Body of pancreas (tissue), 4 donors: ENCODE data around the gene ARFGEF2. TPM values are rescaled to one million over a fixed set of nuclear protein-coding genes. Genes with fewer than 3 reads are reported as not detected.

Experiments used
- ATAC-seq: fragments of 150-250 bp; one replicate; pipeline ENCODE4 v1.9.1; 2016
- DNase-seq, 4 donors: peaks; one replicate each; pipeline ENCODE4 v3.0.0-alpha.2; 2019
- H3K27ac ChIP-seq, 4 donors: fragments of 200-600 bp; sonication (generic); 1 replicate in 3 of 4; 2 replicates in 1 of 4; pipeline versions ENCODE4 v1.5.1 to v1.6.1; 2016 to 2019; ENCODE audit warnings: mild to moderate bottlenecking in 1 of 4, mixed read lengths in 1 of 4, moderate library complexity in 1 of 4
- H3K27me3 ChIP-seq, 2 donors: fragments of 200-600 bp; sonication (generic); one replicate each; pipeline ENCODE4 v1.6.0; 2016; ENCODE audit warnings: mild to moderate bottlenecking in 1 of 2
- H3K36me3 ChIP-seq, 2 donors: fragments of 200-600 bp; sonication (generic); replicated peaks in 1 of 2; 2 replicates each; pipeline ENCODE4 v1.5.1; 2016; ENCODE audit warnings: low read depth in 2 of 2; ENCODE audit not compliant: insufficient read depth in 1 of 2
- H3K4me1 ChIP-seq: fragments of 200-600 bp; sonication (generic); one replicate; pipeline ENCODE4 v1.6.0; 2016
- H3K4me3 ChIP-seq, 2 donors: fragments of 200-600 bp; sonication (generic); 1 replicate in 1 of 2; 2 replicates in 1 of 2; pipeline ENCODE4 v1.5.1; 2016 to 2019
- H3K9me3 ChIP-seq, 3 donors: fragments of 200-600 bp; sonication (generic); 1 replicate in 2 of 3; 2 replicates in 1 of 3; pipeline ENCODE4 v1.5.1; 2016
- CTCF ChIP-seq, 7 experiments: fragments of 450-650 bp in 4 of 7; fragments of 200-600 bp in 3 of 7; sonication (generic) in 3 of 7; IDR thresholded peaks; one replicate each; pipeline ENCODE4 v1.5.1; 2016 to 2019; ENCODE audit warnings: antibody characterized with exemption in 7 of 7
- POLR2A ChIP-seq, 3 donors: fragments of 450-650 bp; IDR thresholded peaks; one replicate each; pipeline ENCODE4 v1.6.1; 2016; ENCODE audit warnings: antibody characterized with exemption in 3 of 3, mild to moderate bottlenecking in 2 of 3
- whole genome bisulfite sequencing, 2 donors: methylation state at CpG; one replicate each; pipeline ENCODE4 v1.1.5; 2017; 5-methylcytosine and 5-hydroxymethylcytosine counted together
- intact Hi-C: fragments of 100-400 bp; cut with DNase I; formaldehyde crosslinking; loops from one replicate; pipeline ENCODE4 v1.15.1; 2023
- total RNA-seq, 2 donors: library from RNA; depleted of rRNA; stranded (reverse); fragments of >200 nt; gene quantifications; one replicate each; pipeline ENCODE4 v1.1.0, GENCODE V29; 2016

The ARFGEF2 gene
- total RNA-seq, 2 donors from 2014 or later = 17.5 to 26.5 TPM

- no peak for TF ChIP-seq POLR2A (IDR thresholded peaks at IDR 0.05)
- no peak for TF ChIP-seq CTCF (IDR thresholded peaks at IDR 0.05)
- ATAC-seq (no peak), DNase-seq (no peak)
- WGBS, 2 donors = 48 to 67% methylated on average over 3 of the region's 3 CpGs
- no peak overlapping the region for H3K4me3 ChIP-seq
- no peak overlapping the region for H3K27ac ChIP-seq
- H3K36me3 ChIP-seq = no peaks in the 10 kb centered on the region
- H3K4me1 ChIP-seq = no peaks in the 10 kb centered on the region
- no peaks in the 10 kb centered on the region for H3K27me3 ChIP-seq
- no peaks in the 10 kb centered on the region for H3K9me3 ChIP-seq
- intact Hi-C loops = no loop called here
Observed at GRCh38 chr20:48892049-48892470, 29.5 kb upstream of the ARFGEF2 start.

- WGBS, 2 donors = 40 to 45% methylated on average over 2 of the region's 2 CpGs
Observed at GRCh38 chr20:48892891-48893290, 28.6 kb upstream of the ARFGEF2 start.

GRCh38 chr20:48893374-48893773 is 28.1 kb upstream of the ARFGEF2 start:
- intact Hi-C loops = no loop called here
- H3K36me3 ChIP-seq = no peaks in the 10 kb centered on the region
- H3K27ac ChIP-seq = no peak overlapping the region
- H3K4me3 ChIP-seq = no peak overlapping the region
- no peaks in the 10 kb centered on the region for H3K9me3 ChIP-seq
- TF ChIP-seq POLR2A (IDR thresholded peaks at IDR 0.05) = no peak
- no peak for TF ChIP-seq CTCF (IDR thresholded peaks at IDR 0.05)
- no peaks in the 10 kb centered on the region for H3K27me3 ChIP-seq
- DNase-seq = no peak
- H3K4me1 ChIP-seq = no peaks in the 10 kb centered on the region
- no peak for ATAC-seq

More at GRCh38 chr20:48892891-48893290, 28.6 kb upstream of the ARFGEF2 start:
- no peaks in the 10 kb centered on the region for H3K9me3 ChIP-seq
- H3K27me3 ChIP-seq = no peaks in the 10 kb centered on the region
- ATAC-seq (no peak), DNase-seq (no peak)
- H3K4me1 ChIP-seq = no peaks in the 10 kb centered on the region
- no peak overlapping the region for H3K27ac ChIP-seq
- no peaks in the 10 kb centered on the region for H3K36me3 ChIP-seq
- TF ChIP-seq CTCF (IDR thresholded peaks at IDR 0.05) = no peak
- intact Hi-C loops = no loop called here
- H3K4me3 ChIP-seq = no peak overlapping the region

- Histone ChIP-seq H3K27me3 (no peaks in the 10 kb centered on the region), H3K27ac (no peak overlapping the region), H3K9me3 (no peaks in the 10 kb centered on the region), H3K4me1 (no peaks in the 10 kb centered on the region), H3K36me3 (no peaks in the 10 kb centered on the region), H3K4me3 (no peak overlapping the region)
- no peak for TF ChIP-seq CTCF (IDR thresholded peaks at IDR 0.05)
- intact Hi-C loops = no loop called here
- WGBS, 2 donors = 66 to 74% methylated on average over 4 of the region's 4 CpGs
- DNase-seq = no peak
- no peak for ATAC-seq
Observed at GRCh38 chr20:48897305-48898010, 24.1 kb upstream of the ARFGEF2 start.

- no peak for ATAC-seq
- Histone ChIP-seq H3K4me3 (no peak overlapping the region), H3K27me3 (no peaks in the 10 kb centered on the region), H3K9me3 (no peaks in the 10 kb centered on the region), H3K36me3 (no peaks in the 10 kb centered on the region), H3K4me1 (no peaks in the 10 kb centered on the region), H3K27ac (no peak overlapping the region)
- DNase-seq = no peak
- TF ChIP-seq POLR2A (IDR thresholded peaks at IDR 0.05) = no peak
- TF ChIP-seq CTCF (IDR thresholded peaks at IDR 0.05) = no peak
- 76 to 85% methylated on average over 7 to 10 of the region's 10 CpGs for WGBS, 2 donors
- intact Hi-C loops = no loop called here
Observed at GRCh38 chr20:48898210-48898609, 23.3 kb upstream of the ARFGEF2 start.
